Brain microvascular endothelial cell (primary cell): ENCODE measurements around the gene RAB6A.

ENCODE experiments used
- DNase-seq: peaks from one replicate; pipeline ENCODE4 v3.0.0-alpha.2; 2020
- H3K27ac ChIP-seq: fragments of 250-450 bp; sonication (Bioruptor Pico); 2 replicates; pipeline ENCODE4 v1.5.1; 2020; ENCODE audit warnings: mild to moderate bottlenecking, moderate library complexity
- H3K27me3 ChIP-seq: fragments of 250-450 bp; sonication (Bioruptor Pico); replicated peaks from 2 replicates; pipeline ENCODE4 v1.5.1; 2020; ENCODE audit warnings: mild to moderate bottlenecking
- H3K36me3 ChIP-seq: fragments of 250-450 bp; sonication (Bioruptor Pico); replicated peaks from 2 replicates; pipeline ENCODE4 v1.5.1; 2020; ENCODE audit warnings: mild to moderate bottlenecking
- H3K4me3 ChIP-seq: 2 replicates; pipeline ENCODE4 v1.5.1; 2011; ENCODE audit warnings: low read depth, mild to moderate bottlenecking, control low read depth, low read length, moderate library complexity
- CTCF ChIP-seq: IDR thresholded peaks from 2 replicates; pipeline ENCODE4 v1.5.1; 2011; ENCODE audit warnings: low read depth, mild to moderate bottlenecking, moderate library complexity, low read length, control low read depth, inconsistent platforms; ENCODE audit errors: missing control alignments
- in situ Hi-C: cut with HindIII; loops from 2 replicates; pipeline ENCODE4 v1.10.0; 2017; ENCODE audit warnings: low sequenced_read_pairs, low pct_ligation_motif_present

Gene RAB6A

GRCh38 chr11:73760679-73761402 is at the start of gene RAB6A:
TSS of gene RAB6A (minus strand) at chr11:73761074. CDS start at chr11:73760635, 439 bp downstream.
- peak within 1 kb of the TSS; percentile 92 for H3K4me3 ChIP-seq
- TF ChIP-seq CTCF: peak; percentile 43
- in situ Hi-C loops: no loop called here
- H3K36me3 ChIP-seq: no peaks in the 10 kb centered on the region
- no peaks in the 10 kb centered on the region for H3K27me3 ChIP-seq
- DNase-seq: peak; percentile 100
- peak within 1 kb of the TSS; percentile 63 for H3K27ac ChIP-seq

- H3K36me3 ChIP-seq: no peaks in the 10 kb centered on the region
- TF ChIP-seq CTCF: no peak
- no peak for DNase-seq
- H3K27ac ChIP-seq: no peak overlapping the region
- in situ Hi-C loops: no loop called here
- H3K4me3 ChIP-seq: no peak overlapping the region
- no peaks in the 10 kb centered on the region for H3K27me3 ChIP-seq
Measured at GRCh38 chr11:73810637-73811036, 49.8 kb upstream of the RAB6A start.

GRCh38 chr11:73808052-73808451 is 47.2 kb upstream of the RAB6A start:
- Histone ChIP-seq H3K27me3 (no peaks in the 10 kb centered on the region), H3K4me3 (no peak overlapping the region), H3K27ac (no peak overlapping the region), H3K36me3 (no peaks in the 10 kb centered on the region)
- TF ChIP-seq CTCF: no peak
- no peak for DNase-seq
- in situ Hi-C loops: no loop called here

GRCh38 chr11:73804712-73805111 is 43.8 kb upstream of the RAB6A start:
- Histone ChIP-seq H3K27me3 (no peaks in the 10 kb centered on the region), H3K27ac (no peak overlapping the region), H3K4me3 (no peak overlapping the region), H3K36me3 (no peaks in the 10 kb centered on the region)
- in situ Hi-C loops: no loop called here
- no peak for TF ChIP-seq CTCF
- DNase-seq: no peak

- H3K27ac ChIP-seq: no peak overlapping the region
- no peak for DNase-seq
- TF ChIP-seq CTCF: no peak
- in situ Hi-C loops: no loop called here
- H3K27me3 ChIP-seq: no peaks in the 10 kb centered on the region
- H3K4me3 ChIP-seq: no peak overlapping the region
- H3K36me3 ChIP-seq: no peaks in the 10 kb centered on the region
Measured at GRCh38 chr11:73801136-73801535, 40.3 kb upstream of the RAB6A start.
